Fibroblast of villous mesenchyme (primary cell): Measurements from ENCODE around the gene SNX9. TPM values are rescaled to one million over a fixed set of nuclear protein-coding genes. Genes with fewer than 3 reads are reported as not detected.

Experiments
- DNase-seq: peaks from one replicate; pipeline ENCODE4 v3.0.0-alpha.2; 2010; ENCODE audit warnings: low read depth
- H3K4me3 ChIP-seq: 2 replicates; pipeline ENCODE4 v1.5.1; 2011; ENCODE audit warnings: low read depth, mild to moderate bottlenecking, low read length
- total RNA-seq: library from RNA; depleted of rRNA; stranded (reverse); fragments of >200 nt; gene quantifications from 2 replicates; pipeline ENCODE4 v1.2.3, GENCODE V29; 2012
- TF ChIP-seq, protein P1 (sequence below): IDR thresholded peaks from 2 replicates; pipeline ENCODE4 v1.5.1; 2012; ENCODE audit warnings: low read depth, mild to moderate bottlenecking, low read length; ENCODE audit not compliant: insufficient read depth

The SNX9 gene
- total RNA-seq, 1 donor, result 37.6 TPM

DNA sequence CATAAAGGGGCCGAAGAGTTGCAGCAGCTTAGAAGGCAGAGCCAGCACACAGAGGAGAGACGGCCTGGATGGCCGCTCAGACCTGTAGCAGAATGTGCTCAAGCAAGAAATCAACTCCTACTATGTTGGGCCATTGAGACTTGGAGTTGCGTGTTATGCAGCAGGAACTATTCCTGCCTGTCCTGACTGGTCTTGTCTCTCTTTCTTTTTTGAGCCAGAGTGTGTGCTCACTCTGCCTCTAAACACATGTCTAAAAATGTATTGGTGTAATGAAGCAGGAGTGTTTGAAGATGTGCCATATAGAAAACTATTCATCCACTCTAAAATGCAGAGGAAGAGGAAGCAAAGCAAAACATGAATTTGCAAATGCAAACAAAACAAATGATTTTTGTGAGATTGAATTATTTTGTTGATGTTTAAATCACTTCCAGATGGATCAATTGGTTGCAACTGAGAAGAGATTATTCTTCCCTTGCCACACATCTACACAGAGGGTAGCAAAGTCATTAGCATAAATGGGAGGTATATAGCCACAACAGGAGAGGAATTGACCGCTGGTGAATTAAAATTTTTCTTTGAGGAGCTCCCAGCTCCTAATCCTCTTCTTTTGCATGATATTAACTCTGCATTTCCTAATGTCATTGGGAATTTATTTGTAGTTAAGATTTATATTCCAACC is 138.2 kb downstream of the SNX9 start:
- TF ChIP-seq, protein P1, sequence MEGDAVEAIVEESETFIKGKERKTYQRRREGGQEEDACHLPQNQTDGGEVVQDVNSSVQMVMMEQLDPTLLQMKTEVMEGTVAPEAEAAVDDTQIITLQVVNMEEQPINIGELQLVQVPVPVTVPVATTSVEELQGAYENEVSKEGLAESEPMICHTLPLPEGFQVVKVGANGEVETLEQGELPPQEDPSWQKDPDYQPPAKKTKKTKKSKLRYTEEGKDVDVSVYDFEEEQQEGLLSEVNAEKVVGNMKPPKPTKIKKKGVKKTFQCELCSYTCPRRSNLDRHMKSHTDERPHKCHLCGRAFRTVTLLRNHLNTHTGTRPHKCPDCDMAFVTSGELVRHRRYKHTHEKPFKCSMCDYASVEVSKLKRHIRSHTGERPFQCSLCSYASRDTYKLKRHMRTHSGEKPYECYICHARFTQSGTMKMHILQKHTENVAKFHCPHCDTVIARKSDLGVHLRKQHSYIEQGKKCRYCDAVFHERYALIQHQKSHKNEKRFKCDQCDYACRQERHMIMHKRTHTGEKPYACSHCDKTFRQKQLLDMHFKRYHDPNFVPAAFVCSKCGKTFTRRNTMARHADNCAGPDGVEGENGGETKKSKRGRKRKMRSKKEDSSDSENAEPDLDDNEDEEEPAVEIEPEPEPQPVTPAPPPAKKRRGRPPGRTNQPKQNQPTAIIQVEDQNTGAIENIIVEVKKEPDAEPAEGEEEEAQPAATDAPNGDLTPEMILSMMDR, result no peak
- no peak for DNase-seq
- H3K4me3 ChIP-seq, result no peak overlapping the region

DNA sequence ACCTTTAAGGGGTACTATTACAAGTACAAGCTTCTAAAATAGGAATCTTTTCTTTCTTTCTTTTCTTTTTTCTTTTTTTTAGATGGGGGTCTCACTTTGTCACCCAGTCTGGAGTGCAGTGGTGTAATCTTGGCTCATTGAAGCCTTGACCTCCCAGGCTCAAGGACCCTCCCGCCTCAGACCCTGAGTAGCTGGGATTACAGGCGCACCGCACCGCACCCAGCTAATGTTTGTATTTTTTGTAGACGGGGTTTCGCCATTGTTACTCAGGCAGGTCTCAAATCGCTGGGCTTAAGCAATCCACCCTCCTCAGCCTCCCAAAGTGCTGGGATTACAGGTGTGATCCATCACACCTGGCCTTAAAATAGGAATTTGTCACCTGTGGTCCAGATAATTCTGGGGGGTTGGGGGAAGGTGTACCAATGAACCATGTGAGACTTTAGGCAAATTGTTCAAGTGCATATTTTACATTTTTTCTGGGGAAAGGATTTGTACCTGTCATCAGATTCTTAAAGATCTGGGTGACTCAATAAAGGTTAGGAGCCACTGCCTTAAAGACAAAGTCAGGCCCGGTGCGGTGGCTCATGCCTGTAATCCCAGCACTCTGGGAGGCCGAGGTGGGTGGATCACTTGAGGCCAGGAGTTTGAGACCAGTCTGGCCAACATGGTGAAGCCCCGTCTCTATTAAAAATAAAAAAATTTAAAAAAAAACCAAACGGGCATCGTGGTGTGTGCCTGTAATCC is 139.0 kb downstream of the SNX9 start:
- H3K4me3 ChIP-seq, result no peak overlapping the region
- TF ChIP-seq, protein P1, result no peak
- DNase-seq, result no peak

DNA sequence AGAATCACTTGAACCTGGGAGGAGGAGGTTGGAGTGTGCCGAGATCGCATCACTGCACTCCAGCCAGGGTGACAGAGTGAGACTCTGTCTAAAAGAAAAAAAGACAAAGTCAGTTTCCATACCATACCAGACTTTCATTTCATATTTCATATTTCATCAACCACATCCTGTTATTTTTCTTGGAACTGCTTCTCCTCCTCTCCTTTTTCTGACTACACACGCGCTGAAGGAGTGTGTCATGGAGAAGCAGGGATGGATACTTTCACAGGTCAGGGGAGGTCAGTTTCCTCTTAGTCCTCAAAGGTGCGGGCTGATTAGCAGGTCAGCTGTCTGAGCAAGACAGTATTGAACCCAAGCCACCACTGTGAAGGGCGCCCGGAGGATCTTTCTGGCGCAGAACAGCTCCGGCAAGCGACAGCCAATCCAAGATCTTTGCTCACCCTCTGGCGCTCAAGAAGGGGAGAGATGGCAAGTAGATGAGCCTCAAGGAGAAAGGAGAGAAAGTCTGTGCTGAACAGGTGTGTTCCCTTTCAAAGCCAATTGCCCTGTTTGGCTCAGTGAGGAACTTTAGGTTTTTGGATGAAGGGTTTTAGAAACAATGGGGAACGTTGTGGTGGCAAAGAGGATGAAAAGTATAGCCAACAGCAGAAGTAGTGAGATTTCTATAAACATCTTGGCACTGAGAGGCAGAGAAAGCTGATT is 139.7 kb downstream of the SNX9 start:
- no peak overlapping the region for H3K4me3 ChIP-seq
- DNase-seq, result no peak
- TF ChIP-seq, protein P1, result no peak

DNA sequence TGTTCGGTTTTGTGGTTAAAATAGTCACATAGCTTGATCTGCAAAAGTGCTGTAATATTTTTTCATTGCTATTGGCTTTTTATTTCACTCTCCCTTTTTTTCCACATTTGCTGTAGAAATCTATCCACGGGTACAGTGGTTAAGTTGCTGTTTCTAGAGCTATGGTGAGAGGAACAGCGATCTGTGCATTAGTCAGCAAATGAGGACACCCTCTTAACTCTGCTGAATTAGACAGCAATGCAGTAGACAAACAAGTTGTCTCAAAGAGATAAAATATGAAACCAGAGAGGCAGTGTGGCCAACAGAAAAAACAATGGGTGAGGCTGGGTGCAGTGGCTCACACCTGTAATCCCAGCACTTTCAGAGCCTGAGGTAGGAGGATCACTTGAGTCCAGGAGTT is 141.1 kb downstream of the SNX9 start:
- TF ChIP-seq, protein P1, result no peak
- no peak overlapping the region for H3K4me3 ChIP-seq
- no peak for DNase-seq

DNA sequence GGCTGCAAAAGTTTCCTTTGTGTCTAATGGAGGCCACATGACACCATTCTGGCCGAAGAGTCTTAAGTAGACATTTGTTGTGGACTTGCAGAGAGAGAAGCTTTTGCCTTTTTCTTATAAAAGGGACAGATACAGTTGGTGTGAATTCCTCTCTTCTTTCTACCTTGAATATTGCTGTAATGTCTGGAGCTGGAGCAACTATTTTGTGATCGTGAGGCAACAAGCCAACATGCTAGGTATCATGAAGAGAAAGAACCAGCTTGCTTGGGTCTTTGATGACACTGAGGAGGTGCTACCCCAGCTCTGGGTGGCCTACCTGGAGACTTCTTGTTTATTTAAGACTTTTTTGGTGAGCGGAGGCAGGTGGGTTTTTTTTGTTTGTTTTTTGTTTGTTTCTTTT is 142.3 kb downstream of the SNX9 start:
- no peak for DNase-seq
- TF ChIP-seq, protein P1, result no peak
- H3K4me3 ChIP-seq, result no peak overlapping the region

DNA sequence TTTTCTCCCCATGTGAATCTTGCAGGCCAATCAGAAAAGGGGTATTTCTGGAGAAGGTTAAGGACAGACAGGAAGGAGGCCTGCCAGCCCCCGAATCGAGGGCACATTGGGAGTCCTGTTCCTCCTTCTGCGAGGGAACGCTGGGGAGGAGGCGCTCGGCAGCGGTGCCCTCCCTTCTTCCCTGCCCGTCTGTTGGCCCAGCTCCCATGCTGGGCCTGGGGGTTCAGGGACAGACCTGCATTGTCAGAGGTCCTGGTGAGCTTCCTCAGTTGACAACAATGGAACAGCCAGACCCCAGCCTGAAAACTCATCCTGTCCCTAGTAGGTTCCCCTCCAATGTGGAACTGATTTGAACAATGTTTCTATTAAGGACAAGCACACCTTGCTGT is 143.5 kb downstream of the SNX9 start:
- TF ChIP-seq, protein P1, result no peak

More for the DNA sequence above, 143.5 kb downstream of the SNX9 start:
- no peak for DNase-seq
- H3K4me3 ChIP-seq, result no peak overlapping the region
